K562 (cell line): Measurements from ENCODE around the gene PTPMT1. TPM values are rescaled to one million over a fixed set of nuclear protein-coding genes. Genes with fewer than 3 reads are reported as not detected.

Source experiments
- ATF4 ChIP-seq: fragments of 450-650 bp; formaldehyde crosslinking; IDR thresholded peaks from 2 replicates; pipeline ENCODE4 v1.4.0; 2022; ENCODE audit warnings: mild to moderate bottlenecking, moderate library complexity
- EGR1 ChIP-seq: fragments of 450-650 bp; conservative IDR thresholded peaks from 2 replicates; pipeline ENCODE4 v1.6.1; 2017; ENCODE audit warnings: mild to moderate bottlenecking
- ELK3 ChIP-seq: fragments of 450-650 bp; formaldehyde crosslinking; IDR thresholded peaks from 2 replicates; pipeline ENCODE4 v1.4.0; 2020; ENCODE audit warnings: mild to moderate bottlenecking
- GABPA ChIP-seq: fragments of 200-800 bp; sonication (Bioruptor generic); conservative IDR thresholded peaks from 2 replicates; pipeline ENCODE4 v1.6.1; 2016; ENCODE audit warnings: low read depth, missing genetic modification characterization, missing compliant biosample characterization
- HDAC2 ChIP-seq: fragments of 450-650 bp; IDR thresholded peaks from 2 replicates; pipeline ENCODE4 v1.6.1; 2016; ENCODE audit warnings: mild to moderate bottlenecking
- IFI16 ChIP-seq: fragments of 250-450 bp; sonication (Bioruptor Pico); IDR thresholded peaks from 2 replicates; pipeline ENCODE4 v2.1.2; 2022; ENCODE audit warnings: mild to moderate bottlenecking, inconsistent platforms
- KDM1A ChIP-seq, 2 experiments: fragments of 450-650 bp; IDR thresholded peaks; 2 replicates each; pipeline ENCODE4 v1.6.1; 2016; ENCODE audit warnings: mild to moderate bottlenecking in 2 of 2
- MCM7 ChIP-seq, 2 experiments: fragments of 450-650 bp; IDR thresholded peaks; 2 replicates each; pipeline ENCODE4 v1.6.1; 2016 to 2018
- MYC ChIP-seq, 2 experiments: fragments of 250-450 bp in 1 of 2; sonication (Bioruptor Pico) in 1 of 2; IDR thresholded peaks; 2 replicates each; pipeline versions ENCODE4 v1.5.1 to v1.6.1; 2012 to 2021; ENCODE audit warnings: low read depth in 2 of 2, borderline replicate concordance in 1 of 2, improper control_type of control experiment in 1 of 2, low read length in 1 of 2, mild to moderate bottlenecking in 1 of 2, moderate library complexity in 1 of 2
- NR3C1 ChIP-seq: sonication (generic); formaldehyde crosslinking; IDR thresholded peaks from 2 replicates; pipeline ENCODE4 v1.8.1; 2022; ENCODE audit warnings: missing genetic modification reagents
- PHTF2 ChIP-seq: fragments of 250-450 bp; sonication (Bioruptor Pico); IDR thresholded peaks from 2 replicates; pipeline ENCODE4 v1.5.0; 2021; ENCODE audit warnings: mild to moderate bottlenecking
- POLR2G ChIP-seq: fragments of 200-400 bp; formaldehyde crosslinking; IDR thresholded peaks from 2 replicates; pipeline ENCODE4 v1.6.1; 2017; ENCODE audit warnings: low read depth, mild to moderate bottlenecking, antibody characterized with exemption, low read length, moderate library complexity
- SIX5 ChIP-seq, 2 experiments: IDR thresholded peaks; 2 replicates each; pipeline ENCODE4 v1.6.1; 2011; ENCODE audit warnings: low read length in 2 of 2, borderline replicate concordance in 1 of 2, low read depth in 1 of 2, mild to moderate bottlenecking in 1 of 2, moderate library complexity in 1 of 2; ENCODE audit not compliant: insufficient read depth in 1 of 2
- ZBTB8A ChIP-seq: fragments of 450-650 bp; IDR thresholded peaks from 2 replicates; pipeline ENCODE4 v1.6.1; 2018; ENCODE audit warnings: mild to moderate bottlenecking, moderate library complexity; ENCODE audit not compliant: partially characterized antibody
- ZFP36 ChIP-seq: fragments of 150-350 bp; IDR thresholded peaks from 2 replicates; pipeline ENCODE4 v1.6.1; 2018; ENCODE audit warnings: low read length, low read depth; ENCODE audit not compliant: partially characterized antibody
- ZNF3 ChIP-seq: fragments of 250-450 bp; sonication (Bioruptor Pico); IDR thresholded peaks from 2 replicates; pipeline ENCODE4 v1.5.0; 2021; ENCODE audit warnings: mild to moderate bottlenecking, moderate library complexity
- ZNF445 ChIP-seq: fragments of 250-450 bp; sonication (Bioruptor Pico); IDR thresholded peaks from 2 replicates; pipeline ENCODE4 v1.4.0; 2020; ENCODE audit warnings: low read depth, mild to moderate bottlenecking, moderate library complexity
- polyA plus RNA-seq, 8 experiments: library from polyadenylated mRNA; depleted of rRNA in 4 of 8; stranded (reverse) in 5 of 8; unstranded in 3 of 8; fragments of >200 nt; fragmentation: Nextera tagmentation in 2 of 8; fragmentation: Illumina TruSeq in 1 of 8; extraction: Ambion mirVana in 2 of 8; extraction: Trizol in 1 of 8; gene quantifications; 2 replicates each; pipeline versions ENCODE4 v1.2.1 to v1.2.3, GENCODE V29; 2011 to 2014; ENCODE audit warnings: inconsistent platforms in 1 of 8, missing spikeins in 1 of 8
- total RNA-seq, 7 experiments: library from RNA; depleted of rRNA in 6 of 7; stranded (reverse); fragments of >200 nt in 6 of 7; fragmentation: Illumina TruSeq in 2 of 7; extraction: Trizol in 2 of 7; gene quantifications; 2 replicates each; pipeline versions ENCODE4 v1.2.1 to v1.2.3, GENCODE V29; 2011 to 2021; ENCODE audit warnings: low replicate concordance in 1 of 7
- TF ChIP-seq, protein P1 (sequence below): fragments of 450-650 bp; IDR thresholded peaks from 2 replicates; pipeline ENCODE4 v1.6.1; 2017; ENCODE audit warnings: antibody characterized with exemption
- TF ChIP-seq, protein P2 (sequence below): sonication (generic); formaldehyde crosslinking; IDR thresholded peaks from 2 replicates; pipeline ENCODE4 v1.8.0; 2022; ENCODE audit warnings: missing genetic modification reagents, mild to moderate bottlenecking, moderate library complexity, borderline replicate concordance
- TF ChIP-seq, protein P3 (sequence below): sonication (generic); formaldehyde crosslinking; IDR thresholded peaks from 2 replicates; pipeline ENCODE4 v1.8.1; 2023; ENCODE audit warnings: mild to moderate bottlenecking, missing genetic modification reagents

PTPMT1 gene
- total and polyA plus RNA-seq, 9 of the 15 experiments (the other 6 are each of a cell fraction or from before 2014, with no cell fraction given) = 10.4 to 140 (median 67.2) TPM

DNA sequence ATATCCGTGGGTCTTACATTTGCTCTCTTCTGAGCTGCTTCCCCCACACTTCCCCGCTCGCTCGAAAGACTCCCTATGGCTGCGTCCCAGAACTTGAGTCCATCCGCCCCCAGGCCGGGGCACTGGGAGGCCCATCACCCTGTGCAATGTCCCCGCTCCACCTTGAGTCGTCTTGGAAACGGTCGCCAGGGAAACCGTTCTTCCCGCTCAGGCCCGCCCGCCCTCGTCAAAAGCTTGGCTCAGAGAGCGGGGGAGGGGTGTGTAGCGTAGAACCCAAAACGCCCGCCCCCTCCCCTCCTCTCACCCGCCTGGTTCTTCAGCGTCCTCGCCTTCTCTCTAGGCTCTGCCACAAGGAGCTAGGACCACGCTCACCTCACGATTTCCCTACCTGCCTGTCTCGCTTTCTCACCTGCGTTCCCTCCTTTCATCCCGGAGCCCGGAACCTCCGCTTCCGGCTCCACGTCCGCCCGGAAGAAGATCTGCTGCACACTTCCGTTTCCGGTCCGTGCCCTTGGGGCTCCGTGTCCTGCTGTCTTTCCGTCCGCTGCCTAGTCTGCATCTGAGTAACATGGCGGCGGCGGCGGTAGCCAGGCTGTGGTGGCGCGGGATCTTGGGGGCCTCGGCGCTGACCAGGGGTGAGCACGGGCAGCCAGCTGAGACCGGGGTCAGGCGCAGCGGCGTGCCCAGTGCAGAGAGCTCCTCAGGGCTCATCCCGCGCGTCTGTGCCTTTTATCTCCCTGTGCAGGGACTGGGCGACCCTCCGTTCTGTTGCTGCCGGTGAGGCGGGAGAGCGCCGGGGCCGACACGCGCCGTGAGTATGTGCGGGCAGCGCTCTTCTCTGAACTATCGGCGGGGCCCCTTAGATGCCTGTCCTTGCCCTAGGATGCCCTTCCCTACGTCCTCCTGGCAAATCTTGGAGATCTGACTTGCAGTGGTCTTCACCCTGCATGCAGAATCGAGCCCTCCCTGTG lies 13.4 kb downstream of the PTPMT1 start, which contains the start of the genes KBTBD4 and NDUFS3 (continued):
- TF ChIP-seq ZNF445 (CRISPR knock-in tag) (no peak), ELK3 (no peak), NR3C1 (CRISPR knock-in tag) (no peak), MCM7 (IDR thresholded peaks at IDR 0.05) (peak; percentile 49 to 92; a peak in 1 of 4 replicates), GABPA (tag) (peak; percentile 100), IFI16 (CRISPR knock-in tag) (no peak), SIX5 (IDR thresholded peaks at IDR 0.05; ENCODE audit: borderline replicate concordance in 1 of 2, insufficient read depth in 1 of 2, low read depth in 1 of 2, low read length in 2 of 2) (peak; percentile 80 to 89), ZFP36 (no peak), KDM1A (IDR thresholded peaks at IDR 0.05) (peak; percentile 35 to 87; a peak in 3 of 4 replicates), EGR1 (peak; percentile 90), MYC (IDR thresholded peaks at IDR 0.05; ENCODE audit: low read depth, low read length) (peak; percentile 80), MYC (CRISPR knock-in tag; IDR thresholded peaks at IDR 0.05; ENCODE audit: borderline replicate concordance, low read depth) (peak; percentile 55; the same call in 1 of the 2 replicates), ZNF3 (CRISPR knock-in tag) (no peak), ATF4 (CRISPR knock-in tag) (no peak), ZBTB8A (no peak), HDAC2 (peak; percentile 96), POLR2G (peak; percentile 99), PHTF2 (CRISPR knock-in tag) (no peak)
- TF ChIP-seq, protein P1, sequence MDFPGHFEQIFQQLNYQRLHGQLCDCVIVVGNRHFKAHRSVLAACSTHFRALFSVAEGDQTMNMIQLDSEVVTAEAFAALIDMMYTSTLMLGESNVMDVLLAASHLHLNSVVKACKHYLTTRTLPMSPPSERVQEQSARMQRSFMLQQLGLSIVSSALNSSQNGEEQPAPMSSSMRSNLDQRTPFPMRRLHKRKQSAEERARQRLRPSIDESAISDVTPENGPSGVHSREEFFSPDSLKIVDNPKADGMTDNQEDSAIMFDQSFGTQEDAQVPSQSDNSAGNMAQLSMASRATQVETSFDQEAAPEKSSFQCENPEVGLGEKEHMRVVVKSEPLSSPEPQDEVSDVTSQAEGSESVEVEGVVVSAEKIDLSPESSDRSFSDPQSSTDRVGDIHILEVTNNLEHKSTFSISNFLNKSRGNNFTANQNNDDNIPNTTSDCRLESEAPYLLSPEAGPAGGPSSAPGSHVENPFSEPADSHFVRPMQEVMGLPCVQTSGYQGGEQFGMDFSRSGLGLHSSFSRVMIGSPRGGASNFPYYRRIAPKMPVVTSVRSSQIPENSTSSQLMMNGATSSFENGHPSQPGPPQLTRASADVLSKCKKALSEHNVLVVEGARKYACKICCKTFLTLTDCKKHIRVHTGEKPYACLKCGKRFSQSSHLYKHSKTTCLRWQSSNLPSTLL = peak; percentile 68
- TF ChIP-seq, protein P2, sequence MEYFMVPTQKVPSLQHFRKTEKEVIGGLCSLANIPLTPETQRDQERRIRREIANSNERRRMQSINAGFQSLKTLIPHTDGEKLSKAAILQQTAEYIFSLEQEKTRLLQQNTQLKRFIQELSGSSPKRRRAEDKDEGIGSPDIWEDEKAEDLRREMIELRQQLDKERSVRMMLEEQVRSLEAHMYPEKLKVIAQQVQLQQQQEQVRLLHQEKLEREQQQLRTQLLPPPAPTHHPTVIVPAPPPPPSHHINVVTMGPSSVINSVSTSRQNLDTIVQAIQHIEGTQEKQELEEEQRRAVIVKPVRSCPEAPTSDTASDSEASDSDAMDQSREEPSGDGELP = peak; percentile 93
- TF ChIP-seq, protein P3, sequence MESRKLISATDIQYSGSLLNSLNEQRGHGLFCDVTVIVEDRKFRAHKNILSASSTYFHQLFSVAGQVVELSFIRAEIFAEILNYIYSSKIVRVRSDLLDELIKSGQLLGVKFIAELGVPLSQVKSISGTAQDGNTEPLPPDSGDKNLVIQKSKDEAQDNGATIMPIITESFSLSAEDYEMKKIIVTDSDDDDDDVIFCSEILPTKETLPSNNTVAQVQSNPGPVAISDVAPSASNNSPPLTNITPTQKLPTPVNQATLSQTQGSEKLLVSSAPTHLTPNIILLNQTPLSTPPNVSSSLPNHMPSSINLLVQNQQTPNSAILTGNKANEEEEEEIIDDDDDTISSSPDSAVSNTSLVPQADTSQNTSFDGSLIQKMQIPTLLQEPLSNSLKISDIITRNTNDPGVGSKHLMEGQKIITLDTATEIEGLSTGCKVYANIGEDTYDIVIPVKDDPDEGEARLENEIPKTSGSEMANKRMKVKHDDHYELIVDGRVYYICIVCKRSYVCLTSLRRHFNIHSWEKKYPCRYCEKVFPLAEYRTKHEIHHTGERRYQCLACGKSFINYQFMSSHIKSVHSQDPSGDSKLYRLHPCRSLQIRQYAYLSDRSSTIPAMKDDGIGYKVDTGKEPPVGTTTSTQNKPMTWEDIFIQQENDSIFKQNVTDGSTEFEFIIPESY (CRISPR knock-in tag) = peak; percentile 81
